HG03442 (cell line): ENCODE data around the gene CPNE6.

ENCODE experiments used
- ATAC-seq: cut with Tn5 transposase; IDR thresholded peaks from one replicate; pipeline ENCODE4 v1.9.1; 2021; ENCODE audit warnings: mild to moderate bottlenecking, moderate library complexity; ENCODE audit not compliant: unreplicated experiment

Gene CPNE6

GRCh38 chr14:24054324-24054641 lies 17.1 kb upstream of the CPNE6 start:
- no peak for ATAC-seq

GRCh38 chr14:24054646-24055045 lies 16.7 kb upstream of the CPNE6 start:
- no peak for ATAC-seq

DNA sequence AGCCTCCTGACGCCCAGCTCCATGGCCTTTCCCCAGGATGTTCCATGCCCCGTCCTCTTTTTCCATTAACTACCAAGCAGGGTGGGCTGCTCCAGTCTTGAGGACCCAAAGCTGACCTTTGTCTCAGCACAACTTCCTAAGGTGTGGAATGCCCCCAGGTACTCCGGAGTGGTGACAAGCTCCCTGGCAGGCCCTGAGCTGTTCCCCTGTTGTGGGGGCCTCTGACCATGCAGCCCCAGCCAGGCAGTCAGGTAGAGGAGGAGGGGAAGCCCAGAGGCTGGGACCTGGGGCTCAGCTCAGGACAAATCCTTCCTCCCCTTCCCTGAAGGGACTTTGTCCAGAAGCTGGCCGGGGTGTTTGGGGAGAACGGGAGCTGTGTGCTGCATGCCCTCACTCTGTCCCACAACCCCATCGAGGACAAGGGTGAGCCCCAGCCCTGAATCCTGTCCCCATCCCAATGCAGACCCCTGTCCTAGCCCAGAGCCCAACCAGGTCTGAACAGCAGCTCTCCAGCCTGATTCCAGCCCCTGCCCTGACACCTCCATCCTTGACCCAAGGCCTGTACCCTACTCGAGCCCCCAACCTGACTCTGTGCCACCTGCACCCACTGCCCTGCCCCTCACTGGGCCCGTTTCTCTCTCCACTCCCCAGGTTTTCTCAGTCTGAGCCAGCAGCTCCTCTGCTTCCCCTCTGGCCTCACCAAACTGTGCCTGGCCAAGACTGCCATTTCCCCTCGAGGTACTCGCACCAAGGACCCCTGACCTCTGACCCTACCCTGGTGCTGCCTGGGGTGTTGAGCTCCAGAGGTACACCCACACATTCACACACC lies 15.2 kb upstream of the CPNE6 start:
- ATAC-seq: no peak

GRCh38 chr14:24056800-24057184 lies 14.6 kb upstream of the CPNE6 start:
- ATAC-seq: no peak

GRCh38 chr14:24057271-24057670 lies 14.1 kb upstream of the CPNE6 start:
- ATAC-seq: no peak

GRCh38 chr14:24057867-24058259 lies 13.5 kb upstream of the CPNE6 start:
- no peak for ATAC-seq

DNA sequence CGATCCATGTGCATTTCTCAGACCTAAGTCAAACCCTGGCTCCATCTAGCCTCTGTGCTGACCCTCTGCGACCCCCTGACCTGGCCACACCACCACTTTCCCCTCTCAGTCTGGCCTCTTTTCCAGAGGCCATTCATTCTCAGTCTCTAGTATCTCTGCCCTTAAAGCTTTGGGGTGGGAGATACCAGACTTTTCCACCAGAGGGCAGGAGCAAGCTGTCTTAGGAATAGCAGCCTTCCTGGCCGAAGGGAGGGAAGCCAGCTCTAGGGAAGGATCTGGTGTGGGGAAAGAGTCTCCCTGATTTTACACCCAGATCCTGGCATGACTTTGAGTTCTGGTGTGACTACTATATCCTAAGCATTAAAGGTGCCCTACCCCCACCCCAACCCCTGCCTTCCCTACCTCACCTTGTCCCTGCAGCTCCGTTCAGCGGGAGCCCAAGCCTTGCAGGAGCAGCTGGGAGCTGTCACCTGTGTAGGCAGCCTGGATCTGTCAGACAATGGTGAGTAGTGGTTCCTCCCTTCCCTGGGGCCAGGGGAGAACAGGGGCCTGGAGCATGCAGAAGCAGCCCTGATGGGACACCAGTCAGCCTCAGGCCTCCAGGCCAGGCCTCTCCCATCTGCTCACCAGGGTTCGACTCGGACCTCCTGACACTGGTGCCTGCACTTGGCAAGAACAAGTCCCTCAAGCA lies 13.0 kb upstream of the CPNE6 start:
- peak; percentile 61 for ATAC-seq

GRCh38 chr14:24058951-24059475 lies 12.3 kb upstream of the CPNE6 start:
- no peak for ATAC-seq

- ATAC-seq: no peak
Observed at GRCh38 chr14:24059841-24060388, 11.4 kb upstream of the CPNE6 start.

DNA sequence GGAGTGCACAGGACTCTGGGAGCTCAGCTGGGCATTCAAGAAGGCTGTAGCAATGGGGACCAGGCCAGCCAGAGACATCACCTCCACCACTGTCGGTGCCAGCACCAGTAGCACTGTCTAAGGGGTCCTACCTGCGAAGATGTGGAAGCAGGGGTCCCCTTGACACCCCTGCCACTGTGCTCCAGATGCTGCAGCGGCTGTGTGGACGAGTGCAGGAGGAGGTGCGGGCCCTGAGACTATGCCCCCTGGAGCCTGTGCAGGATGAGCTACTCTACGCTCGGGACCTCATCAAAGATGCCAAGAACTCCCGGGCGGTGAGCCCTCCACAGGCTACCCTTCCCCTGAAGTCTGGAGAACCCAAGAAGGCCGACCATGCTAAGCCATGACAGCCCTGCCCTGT lies 10.9 kb upstream of the CPNE6 start:
- no peak for ATAC-seq

- no peak for ATAC-seq
Observed at GRCh38 chr14:24060984-24061913, 10.1 kb upstream of the CPNE6 start.

GRCh38 chr14:24062216-24062980 lies 9.0 kb upstream of the CPNE6 start:
- ATAC-seq: no peak

DNA sequence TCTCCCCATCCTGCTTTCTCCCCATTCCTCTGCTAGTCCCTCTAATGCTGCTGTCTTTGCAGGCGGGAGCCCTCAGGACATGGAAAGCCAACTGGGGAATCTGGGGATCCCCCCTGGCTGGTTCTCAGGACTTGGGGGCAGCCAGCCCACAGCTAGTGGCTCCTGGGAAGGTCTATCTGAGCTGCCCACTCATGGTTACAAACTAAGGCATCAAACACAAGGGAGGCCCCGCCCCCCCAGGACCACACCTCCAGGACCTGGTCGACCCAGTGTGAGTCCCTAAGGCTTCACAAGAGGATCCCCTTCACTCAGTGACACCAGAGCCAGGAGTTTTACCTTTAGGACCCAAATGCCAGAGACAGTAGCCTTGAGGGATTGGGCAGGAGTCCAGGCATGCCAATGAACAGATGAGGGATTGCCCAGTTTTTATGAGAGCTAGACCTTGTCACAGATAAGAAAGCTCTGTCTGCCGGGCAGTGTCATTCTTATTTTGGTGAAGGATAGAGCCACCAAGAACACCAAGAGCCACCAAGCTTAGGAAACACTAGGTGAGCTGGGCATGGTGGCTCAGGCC lies 8.0 kb upstream of the CPNE6 start:
- ATAC-seq: no peak

DNA sequence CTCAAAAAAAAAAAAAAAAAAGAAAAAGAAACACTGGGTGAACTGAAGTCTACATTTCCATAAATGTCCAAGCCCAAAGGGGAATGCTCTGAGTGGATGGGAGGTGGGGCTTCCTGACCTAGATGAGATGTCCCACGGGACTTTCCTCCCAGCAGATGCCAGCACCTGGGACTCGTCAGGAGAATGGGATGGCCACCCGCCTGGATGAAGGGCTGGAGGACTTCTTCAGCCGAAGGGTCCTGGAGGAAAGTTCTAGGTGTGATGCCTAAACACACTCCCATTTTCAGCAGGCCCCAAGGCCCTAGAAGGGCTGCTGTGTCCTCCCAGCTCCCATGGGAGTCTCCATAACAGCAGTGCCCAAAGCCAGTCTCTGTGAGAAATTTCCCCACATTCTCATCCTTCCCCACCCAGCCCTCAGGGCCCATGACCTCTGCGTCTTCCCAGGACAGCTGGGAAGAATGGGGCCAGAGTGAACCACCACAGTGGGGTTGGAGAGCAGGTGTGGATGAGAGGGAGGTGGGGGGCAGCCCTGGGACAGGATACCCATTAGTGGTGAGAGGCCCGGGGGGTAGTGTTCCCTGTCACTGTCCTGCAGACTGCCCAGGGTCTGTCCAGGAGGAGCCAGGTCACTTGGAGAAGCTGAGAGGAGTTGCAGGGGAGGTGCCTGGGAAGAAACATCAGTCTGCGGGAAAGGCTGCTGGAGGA lies 7.1 kb upstream of the CPNE6 start:
- ATAC-seq: no peak

GRCh38 chr14:24064856-24065255 lies 6.5 kb upstream of the CPNE6 start:
- ATAC-seq: no peak

- ATAC-seq: no peak
Observed at GRCh38 chr14:24065408-24065807, 6.0 kb upstream of the CPNE6 start.

DNA sequence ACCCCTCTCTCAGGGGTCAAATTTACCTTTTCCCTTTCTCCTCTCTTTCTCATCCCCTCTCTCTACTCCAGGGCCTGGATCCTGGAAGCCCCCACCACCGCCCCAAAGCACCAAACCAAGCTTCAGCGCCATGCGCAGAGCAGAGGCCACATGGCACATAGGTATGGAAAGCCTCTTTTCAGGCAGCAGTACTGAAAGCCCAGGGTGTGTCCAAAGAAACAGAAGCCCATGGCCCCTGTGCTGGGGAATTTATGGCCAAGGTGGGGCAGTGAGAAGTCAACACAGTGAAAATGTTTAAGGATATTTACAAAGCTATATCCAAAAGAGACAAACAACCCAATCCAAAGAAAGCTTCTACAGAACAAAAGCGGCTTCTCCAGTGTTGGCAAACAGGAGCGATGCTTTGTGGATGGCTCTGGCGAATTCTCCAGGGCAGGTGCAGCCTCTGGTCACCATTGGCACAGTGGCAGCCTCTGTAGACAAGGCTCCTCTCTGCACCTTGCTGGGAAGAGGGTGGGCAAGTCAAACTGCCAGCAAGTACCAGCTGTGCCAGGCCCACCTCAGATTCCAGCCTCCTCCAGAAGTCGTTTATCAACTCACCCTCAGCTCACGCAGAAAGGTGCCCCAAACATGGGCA lies 4.7 kb upstream of the CPNE6 start:
- ATAC-seq: no peak

DNA sequence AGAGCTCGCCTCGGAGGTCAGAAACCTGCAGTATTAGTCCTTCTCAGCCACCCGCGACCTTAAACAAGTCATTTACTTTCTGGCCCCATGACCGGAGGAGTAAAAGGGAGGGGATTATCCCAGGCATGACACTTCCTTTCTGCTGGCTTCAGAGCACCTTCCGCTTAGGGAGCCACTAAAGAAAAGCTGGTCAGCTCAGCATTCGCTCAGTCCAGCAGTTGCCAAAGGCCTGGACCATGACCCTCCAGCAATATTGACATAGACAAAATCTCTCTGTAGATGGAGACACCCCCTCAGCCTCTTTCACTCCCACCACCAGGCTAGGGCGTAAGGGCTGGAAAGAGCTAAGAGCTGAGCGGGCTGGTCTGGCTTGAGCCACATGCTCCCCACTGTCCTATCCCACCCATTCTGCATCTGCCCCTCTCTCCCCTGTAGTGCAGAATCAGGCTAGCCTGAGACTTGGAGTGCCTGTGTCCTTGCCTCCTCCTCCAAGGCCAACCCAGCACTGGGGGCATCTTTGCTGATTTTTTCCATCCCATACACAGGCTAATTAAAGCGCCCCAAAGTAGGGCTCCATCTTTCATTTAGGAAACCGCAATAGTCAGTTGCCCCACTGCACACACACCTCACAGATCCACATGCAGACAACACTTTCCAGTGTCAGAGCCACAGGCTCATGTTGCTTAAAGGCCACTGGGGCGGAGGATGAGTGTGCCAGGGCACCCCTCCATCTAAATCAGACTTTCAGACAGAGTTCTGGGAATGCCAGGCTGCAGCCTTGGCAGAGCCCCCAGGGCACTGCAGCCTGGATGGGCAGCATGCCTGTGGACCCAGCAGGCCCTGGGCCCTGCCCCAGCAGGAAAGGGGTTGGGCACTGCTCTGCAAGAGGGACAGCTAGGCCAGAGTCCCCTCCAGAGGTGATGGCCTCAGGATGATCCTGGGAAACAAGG lies 4.0 kb upstream of the CPNE6 start:
- ATAC-seq: no peak
